Cerebellar cortex (tissue), 1 donor: ENCODE results near the gene MRPS18A.
"Not testable (repeated sequence)": the region's sequence is repeated elsewhere in the genome, so short reads cannot be mapped to it uniquely, and the experiment has no call there.

ENCODE experiments used
- DNase-seq: peaks from one replicate; pipeline ENCODE4 v3.0.0-alpha.2; 2015; ENCODE audit warnings: low spot score

MRPS18A gene

DNA sequence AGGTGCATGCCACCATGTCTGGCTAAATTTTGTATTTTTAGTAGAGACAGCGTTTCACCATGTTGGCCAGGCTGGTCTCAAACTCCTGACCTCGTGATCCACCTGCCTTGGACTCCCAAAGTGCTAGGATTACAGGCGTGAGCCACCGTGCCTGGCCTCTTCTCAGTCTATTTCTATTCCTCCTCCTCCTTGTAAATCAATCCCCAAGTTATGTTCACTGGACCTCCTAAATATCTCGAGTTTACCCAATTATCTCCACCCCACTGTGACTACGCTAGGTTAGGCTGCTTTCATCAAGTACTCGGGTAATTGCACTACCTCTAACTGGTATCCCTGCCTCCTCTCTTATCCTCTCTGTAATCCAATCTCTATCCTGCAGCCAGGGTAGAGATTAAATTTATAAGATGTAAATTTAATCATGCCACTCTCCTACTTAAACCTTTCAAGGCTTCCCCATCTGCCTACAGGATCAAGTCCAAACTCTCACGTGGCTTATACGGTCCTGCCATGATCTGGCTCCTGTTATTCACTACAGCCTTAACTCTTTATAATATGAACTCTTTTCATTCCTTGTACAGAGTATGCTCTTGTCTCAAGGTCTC is 52.8 kb downstream of the MRPS18A start:
- DNase-seq, result peak; percentile 52

DNA sequence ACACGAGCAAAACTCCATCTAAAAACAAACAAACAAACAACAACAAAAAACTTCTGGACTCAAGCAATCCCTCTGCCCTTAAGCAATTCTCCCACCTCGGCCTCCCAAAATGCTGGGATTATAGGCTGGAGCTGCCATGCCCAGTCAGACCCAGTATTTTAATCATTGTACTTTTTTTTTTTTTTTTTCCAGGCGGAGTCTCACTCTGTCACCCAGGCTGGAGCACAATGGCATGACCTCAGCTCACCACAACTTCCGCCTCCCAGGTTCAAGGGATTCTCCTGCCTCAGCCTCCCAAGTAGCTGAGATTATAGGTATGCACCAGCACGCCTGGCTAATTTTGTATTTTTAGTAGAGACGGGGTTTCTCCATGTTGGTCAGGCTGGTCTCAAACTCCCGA is 54.6 kb downstream of the MRPS18A start:
- DNase-seq, result not testable (repeated sequence)

DNA sequence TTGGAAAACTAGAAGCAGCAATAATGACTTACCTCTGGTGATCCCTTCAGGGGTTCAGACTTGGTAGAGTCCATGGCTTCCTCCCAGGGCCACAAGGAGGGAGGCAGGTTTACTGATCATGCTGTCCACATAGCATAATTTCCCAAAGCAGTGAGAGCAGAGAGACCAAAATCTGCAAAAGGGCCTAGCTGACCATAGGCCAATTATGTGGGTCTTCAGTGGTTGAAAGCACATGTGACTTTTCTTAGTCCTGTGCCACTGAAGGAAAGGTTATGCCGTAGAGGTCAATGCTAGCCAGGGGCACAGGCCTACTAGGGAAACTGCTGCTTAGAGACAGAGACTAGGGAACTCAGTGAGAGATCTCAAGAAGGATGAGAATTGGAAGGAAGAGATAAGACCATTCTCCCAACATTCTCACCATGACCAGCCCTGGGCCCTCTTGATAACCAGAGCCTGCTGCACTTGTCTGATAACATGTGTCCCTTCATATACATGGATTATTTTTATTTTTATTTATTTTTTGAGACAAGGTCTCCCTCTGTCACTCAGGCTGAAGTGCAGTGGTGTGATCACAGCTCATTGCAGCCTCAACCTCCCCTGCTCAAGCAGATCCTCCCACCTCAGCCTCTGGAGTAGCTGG is 56.5 kb downstream of the MRPS18A start:
- DNase-seq, result peak; percentile 41

GRCh38 chr6:43629505-43630300 is 57.9 kb downstream of the MRPS18A start:
- peak; percentile 99 for DNase-seq

GRCh38 chr6:43629104-43629504 is 58.5 kb downstream of the MRPS18A start, which contains the start of gene GTPBP2:
Gene GTPBP2 (minus strand): TSS chr6:43629264. CDS start chr6:43629162, 102 bp downstream.
- DNase-seq, result peak; percentile 99

- peak; percentile 61 for DNase-seq
Observed at GRCh38 chr6:43628393-43629103, 59.0 kb downstream of the MRPS18A start.

- DNase-seq, result peak; percentile 65
Observed at GRCh38 chr6:43627008-43627825, 60.4 kb downstream of the MRPS18A start.

GRCh38 chr6:43625393-43625992 is 62.1 kb downstream of the MRPS18A start:
- no peak for DNase-seq

DNA sequence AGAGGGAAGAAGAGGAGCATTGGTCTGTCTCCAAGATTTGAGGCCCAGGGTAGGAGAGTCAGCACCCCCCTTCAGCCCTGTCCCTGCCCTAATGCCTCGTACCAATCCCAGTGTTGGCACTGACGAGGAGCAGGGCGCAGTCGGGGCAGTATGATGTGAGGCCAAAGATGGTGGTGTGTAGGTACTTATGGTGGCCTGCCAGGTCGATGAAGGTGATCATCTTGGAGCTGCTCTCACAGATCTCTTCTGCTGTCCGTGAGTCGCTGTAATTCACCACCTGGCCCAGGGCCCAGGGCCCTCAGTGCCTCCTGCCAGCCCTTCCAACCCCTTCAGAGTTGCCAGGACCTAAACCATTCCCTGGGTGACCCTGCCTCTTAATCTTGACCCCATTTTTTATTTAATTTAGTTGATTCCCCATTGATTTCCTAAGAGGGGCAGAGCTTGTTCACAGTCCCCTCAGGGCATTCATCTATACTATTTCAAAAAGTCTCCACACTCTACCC is 62.8 kb downstream of the MRPS18A start:
- no peak for DNase-seq

DNA sequence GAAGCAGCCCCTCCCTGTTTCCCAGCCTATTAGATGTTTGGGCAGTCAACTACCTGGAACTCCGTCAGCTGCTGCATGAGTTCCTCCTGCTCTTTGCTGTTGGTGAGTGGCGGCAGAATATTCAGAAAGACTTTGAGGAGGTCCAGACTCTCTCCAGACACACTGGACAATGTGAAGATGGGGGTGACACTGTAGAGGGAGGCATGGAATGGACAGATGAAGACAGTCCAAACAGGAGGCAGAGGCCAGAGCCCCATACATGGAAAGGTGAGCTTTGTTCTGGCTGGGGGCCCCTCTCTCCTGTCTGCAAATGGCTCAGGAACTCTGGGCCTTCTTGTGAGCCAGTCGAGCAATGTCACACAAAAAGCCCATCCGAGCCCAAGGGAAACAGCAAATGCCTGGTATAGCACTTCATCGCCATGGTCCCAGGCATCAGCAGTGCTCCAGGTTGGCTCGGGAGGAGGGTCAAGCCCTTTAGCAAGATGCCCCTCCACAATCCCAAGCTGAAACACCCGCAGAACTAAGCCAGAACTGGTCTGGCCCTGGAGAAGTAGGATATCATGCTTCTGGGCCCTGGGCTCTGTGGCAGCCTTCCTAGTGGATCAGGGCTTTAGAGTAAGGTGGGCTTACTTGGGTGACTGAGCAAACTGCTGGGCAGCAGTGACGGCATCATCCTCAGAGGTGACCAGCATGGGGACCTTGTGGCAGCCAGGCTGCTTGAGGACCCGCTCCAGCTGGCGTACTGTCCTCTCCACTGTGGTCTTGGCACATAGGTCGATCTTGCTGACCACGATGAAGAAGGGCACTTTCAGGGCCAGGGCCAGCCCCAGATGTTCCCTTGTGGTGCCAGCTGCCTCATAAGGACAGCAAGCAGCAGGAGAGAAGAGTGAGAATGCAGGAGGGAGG is 63.5 kb downstream of the MRPS18A start:
- no peak for DNase-seq

DNA sequence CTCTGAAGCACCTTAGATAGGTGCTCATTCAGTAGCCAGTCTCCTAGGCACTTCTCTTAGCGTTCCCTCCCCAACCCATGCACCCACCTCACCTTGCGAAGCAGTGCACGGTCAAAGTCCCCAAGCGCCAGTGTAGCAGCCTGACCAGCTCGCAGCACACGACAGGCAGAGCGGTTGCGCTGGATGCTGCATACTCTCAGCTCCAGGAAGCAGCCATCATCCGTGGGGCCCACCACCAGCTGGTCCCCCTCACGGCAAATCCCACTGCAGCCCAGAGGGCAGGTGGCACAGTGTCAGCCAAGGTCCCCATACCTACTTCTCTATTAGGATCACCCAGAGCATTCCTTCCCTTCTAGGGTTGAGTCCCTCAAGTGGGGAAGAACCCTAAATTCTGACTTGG is 65.0 kb downstream of the MRPS18A start:
- DNase-seq, result no peak

GRCh38 chr6:43621836-43622180 is 65.8 kb downstream of the MRPS18A start:
- no peak for DNase-seq
